NCI-H526 (cell line): Measurements from ENCODE around the gene NUB1.

Source experiments
- DNase-seq, 2 experiments: peaks; one replicate each; lab custom pipeline; 2025; lab: John Stamatoyannopoulos, UW

Gene NUB1

DNA sequence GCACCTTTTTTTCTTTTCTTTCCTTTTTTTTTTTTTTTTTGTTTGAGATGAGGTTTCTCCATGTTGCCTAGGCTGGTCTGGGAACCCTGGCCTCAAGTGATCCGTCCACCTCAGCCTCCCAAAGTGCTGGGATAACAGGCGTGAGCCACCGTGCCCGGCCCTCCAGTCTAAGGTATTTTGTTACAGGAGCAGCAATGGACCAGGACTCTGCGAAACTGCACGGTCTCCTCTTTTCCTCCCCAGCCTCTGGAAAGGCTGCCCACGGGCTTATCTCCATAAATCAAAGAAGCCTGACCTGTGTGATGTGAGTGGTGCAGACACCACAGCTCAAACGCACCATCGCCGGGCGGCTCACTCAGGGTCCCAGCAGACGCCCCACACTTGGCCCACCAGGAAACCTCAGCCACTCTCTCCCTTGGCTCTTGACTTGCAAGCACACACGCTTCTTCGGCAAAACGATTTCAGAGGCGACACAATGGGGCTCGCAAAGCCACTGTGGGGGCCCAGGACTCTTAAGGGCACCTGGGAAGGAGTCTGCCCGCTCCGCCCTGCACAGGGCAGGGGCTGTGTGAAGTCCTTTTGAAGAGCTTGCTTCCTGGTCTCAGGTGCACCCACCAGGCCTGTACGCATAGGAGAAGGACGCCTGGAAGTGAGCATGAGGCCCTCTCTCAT, 47.6 kb downstream of the NUB1 start:
- no peak for DNase-seq

DNA sequence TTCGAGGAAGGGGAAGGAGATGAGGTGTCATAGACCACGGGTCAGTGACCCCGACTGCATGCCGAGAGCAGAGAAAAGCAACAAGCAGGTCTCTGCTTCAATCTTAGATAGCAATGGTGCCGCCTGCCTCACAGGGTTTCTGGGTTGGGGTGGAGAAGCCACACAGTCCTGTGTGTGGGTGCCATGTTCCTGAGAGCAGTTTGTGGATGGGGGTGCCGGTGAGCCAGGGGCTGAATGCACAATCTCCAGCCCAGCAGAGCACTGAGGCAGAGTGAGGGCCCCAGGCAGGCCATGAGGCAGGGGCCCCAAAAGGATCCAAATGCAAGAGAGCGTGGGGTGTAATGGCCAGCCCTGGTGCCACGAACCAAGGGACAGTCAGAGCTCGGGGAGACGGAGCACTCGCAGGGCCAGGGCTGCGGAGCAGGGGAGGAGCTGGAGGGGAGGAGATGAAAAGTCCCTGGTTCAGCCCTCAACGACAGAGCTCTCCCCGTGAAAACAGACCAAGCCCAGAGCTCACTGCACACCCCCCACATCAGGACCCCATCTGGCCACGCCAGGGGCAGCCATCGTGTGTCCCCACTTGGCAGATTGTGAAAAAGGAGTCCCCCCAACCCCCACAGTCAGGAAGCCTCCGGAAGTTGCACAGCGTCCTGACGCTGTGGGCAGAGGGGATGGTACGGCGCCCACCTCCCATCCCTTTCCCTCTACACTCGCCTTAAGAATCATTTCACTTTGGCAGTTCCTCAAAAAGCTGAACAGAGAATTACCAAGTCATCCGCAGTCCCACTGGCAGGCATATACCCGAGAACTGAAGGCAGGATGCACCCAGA, 48.4 kb downstream of the NUB1 start:
- DNase-seq, result no peak

DNA sequence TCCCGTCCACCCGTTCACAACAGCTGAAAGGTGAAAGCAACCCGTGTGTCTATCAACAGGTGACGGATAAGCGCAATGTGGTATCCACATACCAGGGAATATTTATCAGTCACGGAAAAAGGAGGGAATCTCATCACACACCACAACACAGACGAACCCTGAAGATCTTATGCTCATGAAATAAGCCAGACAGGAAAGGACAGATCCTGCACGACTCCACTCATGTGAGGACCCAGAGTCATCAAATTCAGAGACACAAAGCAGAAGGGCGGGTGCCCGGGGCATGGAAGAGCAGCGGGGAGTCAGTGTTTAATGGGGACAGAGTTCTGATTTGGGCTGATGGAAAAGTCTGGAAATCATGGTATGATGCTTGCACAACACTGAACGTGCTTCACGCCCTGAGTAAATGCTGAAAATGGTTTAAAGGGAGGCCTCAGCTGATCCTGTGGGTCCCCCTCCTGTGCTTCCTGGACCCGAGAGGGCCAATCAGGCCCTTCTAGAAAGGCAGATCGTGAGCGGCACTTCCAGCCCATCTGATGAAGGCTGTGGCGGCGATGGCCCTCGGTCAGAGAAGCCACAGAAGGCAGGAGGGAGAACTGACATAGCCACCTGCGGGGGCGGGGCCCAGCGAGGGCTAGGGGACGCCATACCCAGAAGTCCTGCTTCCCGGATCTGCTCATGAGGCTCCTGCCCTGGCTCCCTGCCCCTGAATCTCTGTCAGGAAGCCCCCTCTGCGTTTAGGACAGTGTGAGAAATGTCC, 49.2 kb downstream of the NUB1 start:
- DNase-seq, result no peak

DNA sequence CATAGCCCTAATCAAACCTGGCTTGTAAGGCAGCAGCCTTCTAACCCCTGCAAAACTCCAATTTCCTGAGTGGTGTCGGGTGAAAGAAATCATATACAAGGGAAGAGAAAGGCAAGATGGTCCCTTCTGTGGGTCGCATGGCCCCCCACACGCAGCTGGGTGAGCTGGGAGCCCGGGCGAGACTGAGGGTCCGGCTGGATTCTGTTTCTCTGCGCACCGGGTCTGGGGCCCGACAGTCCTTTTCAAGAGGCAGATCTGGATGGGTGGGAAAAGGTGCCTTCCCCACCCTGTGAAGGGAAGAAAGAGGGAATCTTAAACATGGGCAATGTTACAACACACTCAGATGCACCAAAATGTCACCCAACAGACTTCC, 49.7 kb downstream of the NUB1 start:
- no peak for DNase-seq

DNA sequence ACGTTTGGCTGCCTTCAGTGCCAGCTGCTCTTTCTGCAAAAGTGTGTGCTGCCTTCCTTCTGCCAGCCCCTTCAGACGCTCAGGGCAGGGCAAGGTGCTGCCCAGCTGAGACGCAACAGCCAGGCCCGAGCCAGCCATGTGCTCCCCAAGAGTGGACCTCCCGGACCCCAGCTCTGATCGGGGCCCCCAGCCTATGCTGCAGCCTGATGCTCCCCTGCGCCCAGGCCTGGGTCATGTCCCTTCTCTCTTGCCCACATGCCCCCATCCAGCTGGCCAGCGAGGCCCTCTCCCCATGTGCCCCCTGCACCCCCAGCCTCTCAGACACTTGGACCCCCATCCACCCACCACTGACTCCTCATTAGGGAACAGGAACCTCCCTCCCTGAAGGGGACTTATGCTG, 50.4 kb downstream of the NUB1 start:
- DNase-seq, result no peak

DNA sequence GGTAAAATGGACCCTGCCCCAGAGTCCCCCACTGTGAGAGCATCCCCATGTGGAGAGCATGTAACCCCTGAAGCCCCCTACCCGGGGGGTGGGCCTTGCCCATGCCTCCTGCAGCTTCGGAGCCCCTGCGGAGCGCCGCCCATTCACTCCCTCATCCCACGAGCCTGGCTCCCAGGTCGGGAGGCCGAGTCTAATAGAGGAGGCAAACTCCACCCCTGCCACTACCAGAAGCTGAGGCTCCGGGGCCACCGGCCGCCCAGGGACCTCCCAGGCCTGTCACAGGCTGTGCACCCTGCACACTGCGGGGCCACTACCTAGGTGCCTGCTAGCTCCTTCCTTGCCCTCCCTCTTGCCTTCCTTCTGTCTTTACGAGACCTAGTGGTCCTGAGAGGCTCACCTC, 50.8 kb downstream of the NUB1 start:
- no peak for DNase-seq

DNA sequence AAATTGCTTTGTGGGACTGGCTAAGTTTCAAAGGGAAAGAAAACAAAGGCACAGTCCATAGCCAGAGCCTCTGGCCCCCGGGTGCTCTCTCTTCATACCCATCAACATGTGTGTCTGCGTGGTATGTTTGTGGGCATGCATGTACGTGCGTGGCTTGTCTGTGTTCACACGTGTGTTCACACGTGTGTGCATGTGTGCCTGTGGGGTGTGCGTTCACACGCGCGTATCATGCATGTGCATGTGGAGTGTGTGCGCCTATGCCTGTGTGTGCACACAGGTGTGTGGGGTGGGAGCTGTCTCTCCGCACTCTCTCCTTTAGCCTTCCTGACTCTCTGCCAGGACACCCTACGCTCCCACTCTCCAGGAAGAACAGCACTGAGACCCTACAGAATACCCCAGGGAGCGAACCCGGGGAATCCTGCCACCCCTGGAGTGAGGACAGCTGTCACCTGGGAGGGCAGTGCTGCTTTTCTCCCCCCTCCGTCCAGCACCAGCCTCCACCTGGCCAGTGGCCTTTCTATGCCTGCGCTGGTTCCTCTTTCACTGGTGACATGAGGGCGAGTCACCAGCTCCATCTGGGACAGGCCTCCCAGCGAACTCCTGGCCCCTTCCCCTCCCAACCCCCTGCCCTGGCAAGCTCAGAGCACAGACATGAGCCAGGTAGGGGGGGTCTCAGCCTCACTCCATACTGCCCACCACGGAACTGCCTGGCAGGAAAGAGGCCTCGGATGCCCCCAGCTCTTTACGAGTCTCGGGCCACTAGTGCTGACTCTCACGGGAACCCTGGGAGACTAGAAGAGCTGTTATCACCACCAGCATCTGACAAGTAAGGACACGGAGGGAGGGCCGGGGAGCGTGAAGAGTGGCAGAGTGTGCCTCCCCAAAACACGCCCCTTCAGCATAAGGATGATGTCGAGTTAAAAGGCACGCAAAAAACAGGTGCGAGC, 51.7 kb downstream of the NUB1 start:
- no peak for DNase-seq

DNA sequence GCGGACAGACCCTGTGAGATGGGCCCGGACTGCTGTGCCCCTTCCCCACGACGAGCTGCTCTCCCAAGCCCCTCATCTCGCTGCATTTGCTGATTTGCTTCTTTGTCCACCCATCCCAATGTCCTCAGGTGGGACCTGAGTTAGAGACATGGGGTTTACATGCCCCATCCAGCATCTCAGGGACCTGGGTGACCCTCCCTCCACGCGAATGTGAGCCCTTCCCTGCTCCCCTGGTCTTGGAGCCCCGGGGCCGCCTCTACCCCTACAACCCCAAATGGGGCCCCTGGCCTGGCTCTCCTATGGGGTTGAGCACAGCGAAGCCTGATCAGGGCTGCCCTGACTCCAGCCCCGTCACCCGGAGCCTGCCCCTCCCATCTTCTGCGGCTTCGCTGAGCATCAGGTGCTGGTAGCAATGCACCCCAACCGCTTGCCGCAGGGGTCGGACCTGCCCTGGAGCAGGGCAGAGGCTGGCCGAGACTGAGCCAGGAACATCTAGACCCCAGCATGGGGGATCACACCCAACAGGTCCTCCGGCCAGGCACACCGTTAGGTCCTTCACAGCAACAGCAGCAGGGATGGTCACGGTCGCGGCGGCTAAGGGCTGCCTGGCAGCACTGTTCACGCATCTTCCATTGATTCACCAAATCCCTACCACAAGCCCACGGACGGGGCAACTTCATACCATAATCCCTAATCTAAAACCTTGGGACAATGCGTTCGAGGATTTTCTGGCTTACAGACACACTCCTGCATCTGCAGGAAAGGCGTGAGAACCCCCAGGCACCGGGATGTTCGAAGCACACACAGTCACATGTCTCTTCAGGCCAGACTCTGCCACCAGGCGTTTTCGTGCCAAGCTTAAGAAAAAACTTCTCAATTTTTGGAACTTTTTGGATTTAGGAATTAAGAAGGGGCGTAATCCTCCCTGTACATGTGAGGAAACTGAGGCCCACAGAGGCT, 52.7 kb downstream of the NUB1 start:
- DNase-seq, result no peak

DNA sequence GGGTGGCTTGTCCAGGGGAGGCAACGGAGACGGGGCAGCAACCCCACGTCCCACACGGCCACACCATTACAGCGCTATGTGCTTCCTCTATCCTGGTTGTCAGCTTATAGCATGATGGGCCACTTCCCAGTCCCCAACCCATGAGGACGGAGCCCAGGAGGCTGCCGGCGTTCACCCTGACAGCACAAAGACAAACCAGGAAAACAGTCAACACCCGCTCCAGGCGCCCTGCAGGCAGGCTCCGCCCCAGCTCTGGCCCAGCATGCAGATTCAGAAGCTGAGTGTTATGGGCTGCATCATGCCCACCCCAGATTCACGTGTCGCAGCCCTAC, 53.4 kb downstream of the NUB1 start:
- DNase-seq, result peak in 1 of 2 experiments; percentile 23

DNA sequence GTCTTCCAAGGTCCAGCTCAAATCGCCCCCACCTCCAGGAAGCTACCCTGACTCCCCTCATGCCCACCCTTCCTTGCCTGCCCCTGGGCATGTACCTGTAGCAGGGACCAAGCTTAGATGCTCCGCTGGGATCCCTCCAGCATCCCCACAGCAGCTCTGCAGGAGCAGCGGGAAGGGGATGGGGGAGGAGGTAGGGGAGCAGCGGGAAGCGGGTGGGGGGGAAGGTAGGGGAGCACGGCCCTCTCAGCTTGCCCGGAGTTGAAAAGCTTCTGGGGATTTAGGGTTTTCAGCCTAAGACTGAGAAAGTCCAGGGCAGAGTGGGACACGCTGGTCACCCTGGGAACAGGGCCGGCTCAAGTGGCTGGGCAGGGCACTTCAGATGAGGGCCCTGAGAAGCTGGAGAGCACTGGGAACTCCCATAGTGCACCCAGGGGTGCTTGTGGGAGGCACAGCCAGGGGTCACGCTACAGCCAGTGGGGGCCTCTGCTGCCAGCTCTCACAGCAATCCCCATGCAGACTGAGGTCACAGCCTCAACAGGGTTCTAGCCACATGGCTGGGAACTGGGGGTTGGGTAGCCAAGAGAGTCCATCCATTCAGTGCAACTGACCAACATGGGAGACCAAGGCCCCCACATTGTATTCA, 54.8 kb downstream of the NUB1 start:
- no peak for DNase-seq

DNA sequence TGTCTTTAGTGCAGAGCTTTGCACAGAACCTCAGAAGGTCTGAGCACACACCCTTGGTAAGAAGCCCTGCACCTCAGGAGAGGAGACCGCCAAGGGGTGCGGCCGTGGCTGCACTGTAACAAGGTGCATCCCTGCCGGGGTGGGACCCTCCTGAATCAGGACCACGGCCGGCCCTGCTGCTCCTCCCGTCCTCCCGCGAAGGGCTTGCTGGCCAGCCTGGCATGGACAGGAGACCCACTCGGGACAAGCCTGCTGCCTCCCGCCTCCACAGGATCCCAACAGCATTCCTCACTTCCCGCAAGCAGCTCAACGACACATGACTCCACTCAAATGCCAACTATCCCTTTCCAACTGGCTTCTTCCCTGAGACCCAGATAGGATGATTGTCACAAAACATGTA, 55.4 kb downstream of the NUB1 start:
- DNase-seq, result no peak

DNA sequence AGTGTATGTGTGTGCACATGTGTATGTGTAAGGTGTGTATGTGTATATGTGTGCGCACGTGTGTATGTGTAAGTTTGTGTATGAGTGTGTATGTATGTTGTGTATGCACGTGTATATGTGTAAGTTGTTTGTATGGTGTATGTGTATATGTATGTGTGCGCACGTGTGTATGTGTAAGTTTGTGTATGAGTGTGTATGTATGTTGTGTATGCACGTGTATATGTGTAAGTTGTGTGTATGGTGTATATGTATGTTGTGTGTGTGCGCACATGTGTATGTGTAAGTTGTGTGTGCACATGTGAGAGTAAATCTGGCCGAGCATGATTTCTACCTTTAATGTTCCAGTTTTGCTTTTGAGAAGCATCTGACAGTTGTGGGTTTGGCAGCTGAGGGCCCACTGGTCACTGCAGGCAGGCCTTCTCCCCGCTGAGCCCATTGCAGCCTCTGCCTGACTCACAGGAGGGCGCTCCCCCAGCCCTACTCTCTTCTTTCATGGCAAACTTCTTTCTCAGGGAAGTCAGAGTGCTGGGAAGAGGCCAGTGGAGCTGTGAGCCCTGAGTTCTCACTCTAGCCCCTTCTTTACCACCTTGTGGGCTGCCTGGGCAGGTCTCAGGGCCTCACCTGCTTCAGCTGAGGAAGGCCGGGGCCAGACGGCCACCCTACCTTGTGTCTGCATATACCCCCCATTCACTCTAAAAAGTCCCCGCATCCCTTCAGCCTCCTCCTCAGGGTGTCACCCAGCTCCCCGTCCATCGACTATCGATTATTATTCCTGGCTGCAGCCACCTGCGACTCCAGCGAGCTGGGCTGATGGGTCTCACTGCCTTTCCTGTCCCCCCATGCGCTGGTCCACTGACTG, 57.1 kb downstream of the NUB1 start:
- DNase-seq, result peak in 1 of 2 experiments; percentile 14

DNA sequence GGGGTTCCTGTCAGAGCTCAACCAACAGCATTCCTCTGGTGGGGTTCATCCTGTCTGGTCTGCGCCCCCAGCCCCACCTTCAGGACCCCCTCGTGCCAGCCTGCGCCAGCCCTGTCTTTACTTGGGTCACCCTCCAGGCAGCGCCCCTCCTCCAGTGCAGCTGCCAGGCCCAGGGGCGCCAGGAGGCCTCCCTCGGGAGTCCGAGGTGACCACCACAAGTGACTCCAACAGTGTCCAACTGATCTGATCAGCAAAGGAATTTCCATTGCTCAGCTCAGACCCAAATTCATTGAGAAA, 57.6 kb downstream of the NUB1 start:
- no peak for DNase-seq

DNA sequence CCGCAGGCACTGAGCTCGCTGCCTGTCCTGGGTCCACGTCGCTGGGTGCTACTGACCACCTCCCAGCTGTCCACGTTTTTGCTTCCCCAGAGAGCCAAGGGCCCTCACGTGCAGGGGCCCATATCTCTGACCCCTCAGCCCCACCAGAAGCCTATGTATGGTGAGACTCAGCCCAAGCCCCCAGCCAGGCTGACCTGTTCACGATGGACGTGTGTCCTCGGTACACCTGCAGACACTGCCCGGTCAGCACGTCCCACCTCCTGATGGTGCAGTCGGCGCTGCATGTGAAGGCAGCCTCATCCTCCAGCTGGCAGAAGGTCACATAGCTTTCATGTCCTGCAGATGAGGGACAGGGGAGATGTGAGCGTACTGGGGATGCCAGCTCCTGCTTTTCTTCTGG, 58.3 kb downstream of the NUB1 start:
- DNase-seq, result no peak

DNA sequence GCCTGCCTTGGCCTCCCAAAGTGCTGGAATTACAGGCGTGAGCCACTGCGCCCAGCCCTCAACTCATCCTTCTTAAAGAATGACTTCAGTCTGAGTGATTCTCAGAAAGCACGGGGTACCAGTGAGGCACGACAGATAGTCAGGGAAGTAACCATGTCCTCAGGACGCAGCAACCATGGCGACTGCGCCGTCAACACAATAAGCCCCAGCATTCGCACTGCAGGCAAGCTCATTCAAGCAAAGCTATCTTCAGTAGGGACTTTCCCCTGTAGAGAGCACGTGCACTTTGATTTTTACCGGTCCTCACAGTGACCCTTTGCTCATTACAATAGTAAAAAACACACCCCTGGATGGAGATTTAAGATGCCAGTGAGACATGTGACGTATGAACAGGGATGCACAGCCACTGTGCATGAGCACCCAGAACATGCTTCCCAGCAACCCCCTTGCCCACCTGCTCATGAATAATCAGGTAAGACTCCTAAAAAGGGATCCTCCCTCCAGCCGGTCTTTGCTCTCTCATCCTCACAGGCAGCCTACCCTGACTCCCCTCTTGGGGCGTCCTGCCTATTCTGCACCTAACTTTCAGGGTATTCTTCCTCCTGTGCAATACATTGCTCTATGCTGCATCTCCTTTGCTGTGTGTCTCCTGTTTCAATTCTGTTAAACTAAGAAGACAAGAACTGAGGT, 59.2 kb downstream of the NUB1 start:
- DNase-seq, result no peak

DNA sequence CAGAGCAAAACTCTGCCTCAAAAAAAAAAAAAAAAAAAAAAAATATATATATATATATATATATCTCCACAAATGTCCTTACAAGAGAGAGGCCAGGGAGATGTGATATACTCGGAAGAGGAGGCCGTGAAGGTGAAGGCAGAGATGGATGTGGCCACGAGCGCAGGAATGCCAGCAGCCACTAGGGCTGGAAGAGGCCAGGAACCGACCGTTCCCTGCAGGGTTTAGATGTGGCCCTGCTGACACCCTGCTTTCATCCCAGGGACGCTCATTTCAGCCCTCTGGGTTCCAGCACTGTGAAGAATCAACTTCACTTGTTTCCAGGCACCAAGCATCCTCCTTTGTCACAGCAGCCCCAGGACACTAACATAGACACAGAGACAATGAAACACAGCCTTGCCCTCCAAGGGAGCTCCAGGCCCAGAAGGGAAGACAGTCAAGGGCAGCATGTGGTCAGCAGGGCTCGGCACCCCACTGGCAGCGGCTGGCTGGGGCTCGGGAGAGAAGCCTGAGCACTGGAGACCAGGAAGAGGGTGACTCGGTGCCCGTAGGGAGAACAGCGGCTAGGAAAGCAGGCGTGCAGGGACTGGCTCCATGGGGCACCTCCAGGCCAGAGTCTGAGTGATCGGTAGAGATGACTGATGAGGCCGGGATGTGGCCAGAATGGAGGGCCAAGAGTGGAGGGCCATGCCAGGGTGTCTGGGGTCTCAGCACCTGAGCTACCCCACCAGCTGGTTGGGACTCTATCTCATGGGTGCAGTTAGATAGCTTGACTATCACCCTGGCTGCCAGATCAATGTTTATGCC, 60.6 kb downstream of the NUB1 start:
- no peak for DNase-seq

DNA sequence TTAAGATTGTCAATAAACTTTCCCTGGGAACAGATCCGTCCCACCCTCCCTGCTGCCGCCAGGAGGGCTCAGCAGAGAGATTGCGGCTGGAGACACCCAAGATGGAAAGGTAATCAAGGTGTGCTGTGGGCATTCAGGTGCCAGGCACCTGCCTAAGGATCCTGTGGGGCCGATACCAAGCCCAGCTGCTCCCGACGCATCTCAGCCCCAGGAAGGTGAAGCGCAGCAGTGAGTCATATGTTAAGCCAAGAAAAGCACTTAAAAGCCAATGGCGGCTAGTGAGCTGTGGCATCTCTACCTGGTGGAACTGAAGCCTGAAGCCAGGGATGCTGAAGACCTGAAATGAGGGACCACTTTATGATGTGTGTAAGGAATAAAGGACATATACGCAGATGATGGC, 62.2 kb downstream of the NUB1 start:
- DNase-seq, result no peak
